Endothelial cell of umbilical vein (primary cell): Measurements from ENCODE around the gene FAM50B. TPM values are rescaled to one million over a fixed set of nuclear protein-coding genes. Genes with fewer than 3 reads are reported as not detected.

Experiments
- BruUV-seq: library from RNA; stranded (reverse); fragments of 400-500 nt; replicated peaks from 2 replicates; lab custom pipeline; 2021; lab: Mats Ljungman, UMichigan
- CTCF ChIA-PET: fragments of 300-600, 350-600 bp; sonication (Branson Sonifier 250); formaldehyde crosslinking; loops from one replicate; lab custom pipeline; 2021; ENCODE audit warnings: antibody characterized with exemption, inconsistent platforms; lab: Charles Lee
- POLR2A ChIA-PET: fragments of 300-600, 350-600 bp; sonication (Branson Sonifier 250); formaldehyde crosslinking; loops from one replicate; lab custom pipeline; 2021; ENCODE audit warnings: antibody characterized with exemption, inconsistent platforms; lab: Charles Lee
- DNase-seq: peaks from one replicate; pipeline ENCODE4 v3.0.0-alpha.2; 2011; ENCODE audit warnings: low read depth, low spot score
- FAIRE-seq: peaks from 2 replicates; lab custom pipeline; 2011; peaks lifted over from hg19 to GRCh38; lab: Jason Lieb, UNC
- H2AFZ ChIP-seq: 2 replicates; pipeline ENCODE4 v1.6.0; 2012; ENCODE audit warnings: low read depth, low read length, control low read depth, inconsistent platforms
- H3K27ac ChIP-seq: 2 replicates; pipeline ENCODE4 v1.5.1; 2011; ENCODE audit warnings: low read depth, mild to moderate bottlenecking, control low read depth, low read length, moderate library complexity; ENCODE audit not compliant: insufficient read depth
- H3K27me3 ChIP-seq, 2 experiments: 2 replicates each; pipeline versions ENCODE4 v1.6.0 to v1.6.1; 2011; ENCODE audit warnings: low read length in 2 of 2, mixed read lengths in 1 of 2; ENCODE audit not compliant: control insufficient read depth in 2 of 2, insufficient read depth in 2 of 2
- H3K36me3 ChIP-seq, 2 experiments: 2 replicates in 1 of 2; 3 replicates in 1 of 2; pipeline ENCODE4 v1.5.1; 2011; ENCODE audit warnings: low read length in 2 of 2, mild to moderate bottlenecking in 1 of 2, moderate library complexity in 1 of 2; ENCODE audit not compliant: control insufficient read depth in 2 of 2, insufficient read depth in 2 of 2; ENCODE audit errors: extremely low read depth in 1 of 2
- H3K4me1 ChIP-seq: 3 replicates; pipeline ENCODE4 v1.5.1; 2011; ENCODE audit warnings: mild to moderate bottlenecking, low read length; ENCODE audit not compliant: control insufficient read depth, insufficient read depth; ENCODE audit errors: extremely low read depth
- H3K4me2 ChIP-seq: 2 replicates; pipeline ENCODE4 v1.6.1; 2011; ENCODE audit warnings: low read length, control low read depth, mixed read lengths; ENCODE audit not compliant: insufficient read depth
- H3K4me3 ChIP-seq, 3 experiments: fragments of 200-600 bp in 1 of 3; sonication (generic), shearing (Covaris generic) in 1 of 3; replicated peaks in 1 of 3; 2 replicates each; pipeline ENCODE4 v1.5.1; 2011 to 2016; ENCODE audit warnings: control low read depth in 3 of 3, low read length in 3 of 3, mild to moderate bottlenecking in 2 of 3, inconsistent platforms in 1 of 3, low read depth in 1 of 3, moderate library complexity in 1 of 3; ENCODE audit not compliant: insufficient read depth in 1 of 3
- H3K79me2 ChIP-seq: 2 replicates; pipeline ENCODE4 v1.6.0; 2012; ENCODE audit warnings: low read length, inconsistent platforms; ENCODE audit not compliant: control insufficient read depth, insufficient read depth
- H3K9ac ChIP-seq: replicated peaks from 2 replicates; pipeline ENCODE3; 2011; ENCODE audit warnings: low read length, control low read depth; ENCODE audit not compliant: insufficient read depth; ENCODE audit errors: extremely low read depth
- H3K9me1 ChIP-seq: replicated peaks from 3 replicates; pipeline ENCODE4 v1.6.0; 2011; ENCODE audit warnings: mild to moderate bottlenecking, low read length; ENCODE audit not compliant: control insufficient read depth, insufficient read depth; ENCODE audit errors: extremely low read depth
- H3K9me3 ChIP-seq: replicated peaks from 2 replicates; pipeline ENCODE4 v1.5.1; 2012; ENCODE audit warnings: low read length, inconsistent platforms; ENCODE audit not compliant: control insufficient read depth, insufficient read depth
- H4K20me1 ChIP-seq: replicated peaks from 2 replicates; pipeline ENCODE3; 2011; ENCODE audit warnings: mild to moderate bottlenecking, low read length; ENCODE audit not compliant: control insufficient read depth, insufficient read depth; ENCODE audit errors: extremely low read depth
- CTCF ChIP-seq, 2 donors: IDR thresholded peaks; 1 replicate in 1 of 2; 2 replicates in 1 of 2; pipeline ENCODE4 v1.5.1; 2011; ENCODE audit warnings: low read length in 2 of 2, mild to moderate bottlenecking in 2 of 2, moderate library complexity in 2 of 2, control low read depth in 1 of 2, inconsistent platforms in 1 of 2, low read depth in 1 of 2; ENCODE audit not compliant: insufficient read depth in 1 of 2; ENCODE audit errors: extremely low read depth in 1 of 2
- EZH2 ChIP-seq: IDR thresholded peaks from 2 replicates; pipeline ENCODE4 v1.6.1; 2012; ENCODE audit warnings: borderline replicate concordance, low read depth, mild to moderate bottlenecking, moderate library complexity, low read length, inconsistent platforms; ENCODE audit not compliant: severe bottlenecking
- FOS ChIP-seq: IDR thresholded peaks from 2 replicates; pipeline ENCODE4 v1.6.1; 2011; ENCODE audit warnings: mild to moderate bottlenecking, low read length, moderate library complexity, borderline replicate concordance; ENCODE audit not compliant: insufficient read depth
- GATA2 ChIP-seq: IDR thresholded peaks from 2 replicates; pipeline ENCODE4 v1.7.0; 2011; ENCODE audit warnings: low read depth, mild to moderate bottlenecking, moderate library complexity, mixed read lengths, low read length; ENCODE audit not compliant: insufficient read length, insufficient read depth
- JUN ChIP-seq: IDR thresholded peaks from 2 replicates; pipeline ENCODE4 v1.6.1; 2011; ENCODE audit warnings: borderline replicate concordance, low read depth; ENCODE audit not compliant: insufficient read length, insufficient read depth
- MAX ChIP-seq: IDR thresholded peaks from 2 replicates; pipeline ENCODE4 v1.6.1; 2011; ENCODE audit not compliant: insufficient read depth, insufficient read length
- MYC ChIP-seq: IDR thresholded peaks from one replicate; pipeline ENCODE4 v1.6.1; 2011; ENCODE audit warnings: mild to moderate bottlenecking, low read depth, low read length
- POLR2A ChIP-seq: IDR thresholded peaks from 2 replicates; pipeline ENCODE4 v1.6.1; 2012; ENCODE audit warnings: low read depth, mild to moderate bottlenecking, control low read depth, low read length
- POLR2AphosphoS5 ChIP-seq: IDR thresholded peaks from 2 replicates; pipeline ENCODE4 v1.6.1; 2012; ENCODE audit warnings: low read depth, mild to moderate bottlenecking, control low read depth, low read length, moderate library complexity; ENCODE audit not compliant: insufficient read depth
- dilution Hi-C: fragments of 300-500 bp; cut with MboI; formaldehyde crosslinking; loops from one replicate; pipeline ENCODE4 v1.15.0; 2019; ENCODE audit warnings: low sequenced_read_pairs; ENCODE audit not compliant: extremely low pct_ligation_motif_present
- intact Hi-C: fragments of 100-400 bp; cut with micrococcal nuclease; formaldehyde crosslinking; loops from one replicate; pipeline ENCODE4 v1.10.0; 2022
- polyA plus RNA-seq, 4 experiments: library from polyadenylated mRNA; depleted of rRNA in 3 of 4; stranded (reverse) in 3 of 4; unstranded in 1 of 4; fragments of >200 nt; gene quantifications; 2 replicates each; pipeline versions ENCODE4 v1.2.1 to v1.2.3, GENCODE V29; 2011 to 2012; ENCODE audit warnings: missing spikeins in 1 of 4
- total RNA-seq: library from RNA; stranded (reverse); gene quantifications from 2 replicates; pipeline ENCODE4 v1.2.3, GENCODE V29; 2021

FAM50B gene
- total and polyA plus RNA-seq, 2 donors (not counting 3 experiments of a cell fraction or from before 2014, with no cell fraction given) = 10.0 to 14.1 TPM

- intact Hi-C loops (no loop called here), dilution Hi-C loops (no loop called here)
- BruUV-seq = no TSS peak
- Histone ChIP-seq H3K36me3 (no peaks in the 10 kb centered on the region), H3K4me1 (peaks cover 4% of the 10 kb centered on the region), H3K27ac (no peak overlapping the region), H2AFZ (no peak overlapping the region), H3K27me3 (no peaks in the 10 kb centered on the region), H3K9me1 (no peaks in the 10 kb centered on the region), H3K9ac (no peak overlapping the region), H3K9me3 (no peaks in the 10 kb centered on the region), H4K20me1 (no peaks in the 10 kb centered on the region), H3K4me3 (no peak overlapping the region), H3K4me2 (no peak overlapping the region), H3K79me2 (no peaks in the 10 kb centered on the region)
- CTCF ChIA-PET = no interaction called here
- POLR2A ChIA-PET = no interaction called here
- DNase-seq (no peak), FAIRE-seq (no peak)
- TF ChIP-seq MAX (no peak), MYC (no peak), JUN (no peak), GATA2 (no peak), POLR2AphosphoS5 (no peak), FOS (no peak), CTCF (IDR thresholded peaks at IDR 0.05; ENCODE audit: extremely low read depth in 1 of 2, insufficient read depth in 1 of 2, low read depth in 1 of 2, low read length in 2 of 2) (no peak), POLR2A (no peak), EZH2 (no peak)
These were observed 20.7 kb downstream of the FAM50B start for GRCh38 chr6:3869632-3870527.
